Esophagus squamous epithelium (tissue), 4 donors: ENCODE results near the gene SNN.

Source experiments
- POLR2A ChIP-seq, 4 donors: fragments of 450-650 bp; IDR thresholded peaks; one replicate each; pipeline ENCODE4 v1.6.1; 2017; ENCODE audit warnings: antibody characterized with exemption in 4 of 4, mild to moderate bottlenecking in 4 of 4, moderate library complexity in 3 of 4
- TF ChIP-seq, protein P1 (sequence below), 6 experiments: fragments of 450-650 bp in 4 of 6; fragments of 200-600 bp in 2 of 6; sonication (generic) in 2 of 6; IDR thresholded peaks; one replicate each; pipeline ENCODE4 v1.5.1; 2016 to 2019; ENCODE audit warnings: antibody characterized with exemption in 6 of 6, mild to moderate bottlenecking in 4 of 6, moderate library complexity in 4 of 6

DNA sequence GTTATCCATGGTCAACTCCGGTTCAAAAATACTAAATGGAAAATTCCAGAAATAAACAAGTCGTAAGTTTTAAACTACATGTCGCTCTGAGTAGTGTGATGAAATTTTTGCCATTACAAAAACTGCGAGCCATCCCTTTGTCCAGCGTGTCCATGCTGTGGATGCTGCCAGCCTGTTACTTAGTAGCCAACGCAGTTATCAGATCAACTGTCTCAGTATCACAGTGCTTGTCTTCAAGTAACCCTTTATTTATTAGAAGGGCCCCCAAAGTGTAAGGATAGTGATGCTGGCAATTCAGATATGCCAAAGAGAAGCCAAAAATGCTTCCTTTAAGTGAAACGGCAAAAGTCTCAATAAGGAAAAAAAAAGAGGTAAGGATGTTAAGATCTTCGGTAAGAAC is 23.9 kb downstream of the SNN start:
- TF ChIP-seq, protein P1, sequence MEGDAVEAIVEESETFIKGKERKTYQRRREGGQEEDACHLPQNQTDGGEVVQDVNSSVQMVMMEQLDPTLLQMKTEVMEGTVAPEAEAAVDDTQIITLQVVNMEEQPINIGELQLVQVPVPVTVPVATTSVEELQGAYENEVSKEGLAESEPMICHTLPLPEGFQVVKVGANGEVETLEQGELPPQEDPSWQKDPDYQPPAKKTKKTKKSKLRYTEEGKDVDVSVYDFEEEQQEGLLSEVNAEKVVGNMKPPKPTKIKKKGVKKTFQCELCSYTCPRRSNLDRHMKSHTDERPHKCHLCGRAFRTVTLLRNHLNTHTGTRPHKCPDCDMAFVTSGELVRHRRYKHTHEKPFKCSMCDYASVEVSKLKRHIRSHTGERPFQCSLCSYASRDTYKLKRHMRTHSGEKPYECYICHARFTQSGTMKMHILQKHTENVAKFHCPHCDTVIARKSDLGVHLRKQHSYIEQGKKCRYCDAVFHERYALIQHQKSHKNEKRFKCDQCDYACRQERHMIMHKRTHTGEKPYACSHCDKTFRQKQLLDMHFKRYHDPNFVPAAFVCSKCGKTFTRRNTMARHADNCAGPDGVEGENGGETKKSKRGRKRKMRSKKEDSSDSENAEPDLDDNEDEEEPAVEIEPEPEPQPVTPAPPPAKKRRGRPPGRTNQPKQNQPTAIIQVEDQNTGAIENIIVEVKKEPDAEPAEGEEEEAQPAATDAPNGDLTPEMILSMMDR (IDR thresholded peaks at IDR 0.05): no peak
- no peak for TF ChIP-seq POLR2A (IDR thresholded peaks at IDR 0.05)
